Endothelial cell of umbilical vein (primary cell): ENCODE results near the gene LDAF1. TPM values are rescaled to one million over a fixed set of nuclear protein-coding genes. Genes with fewer than 3 reads are reported as not detected.

Source experiments
- BruUV-seq: library from RNA; stranded (reverse); fragments of 400-500 nt; replicated peaks from 2 replicates; lab custom pipeline; 2021; lab: Mats Ljungman, UMichigan
- CTCF ChIA-PET: fragments of 300-600, 350-600 bp; sonication (Branson Sonifier 250); formaldehyde crosslinking; loops from one replicate; lab custom pipeline; 2021; ENCODE audit warnings: antibody characterized with exemption, inconsistent platforms; lab: Charles Lee
- POLR2A ChIA-PET: fragments of 300-600, 350-600 bp; sonication (Branson Sonifier 250); formaldehyde crosslinking; loops from one replicate; lab custom pipeline; 2021; ENCODE audit warnings: antibody characterized with exemption, inconsistent platforms; lab: Charles Lee
- DNase-seq: peaks from one replicate; pipeline ENCODE4 v3.0.0-alpha.2; 2011; ENCODE audit warnings: low read depth, low spot score
- FAIRE-seq: peaks from 2 replicates; lab custom pipeline; 2011; peaks lifted over from hg19 to GRCh38; lab: Jason Lieb, UNC
- H2AFZ ChIP-seq: 2 replicates; pipeline ENCODE4 v1.6.0; 2012; ENCODE audit warnings: low read depth, low read length, control low read depth, inconsistent platforms
- H3K27ac ChIP-seq: 2 replicates; pipeline ENCODE4 v1.5.1; 2011; ENCODE audit warnings: low read depth, mild to moderate bottlenecking, control low read depth, low read length, moderate library complexity; ENCODE audit not compliant: insufficient read depth
- H3K27me3 ChIP-seq, 2 experiments: 2 replicates each; pipeline versions ENCODE4 v1.6.0 to v1.6.1; 2011; ENCODE audit warnings: low read length in 2 of 2, mixed read lengths in 1 of 2; ENCODE audit not compliant: control insufficient read depth in 2 of 2, insufficient read depth in 2 of 2
- H3K36me3 ChIP-seq, 2 experiments: 2 replicates in 1 of 2; 3 replicates in 1 of 2; pipeline ENCODE4 v1.5.1; 2011; ENCODE audit warnings: low read length in 2 of 2, mild to moderate bottlenecking in 1 of 2, moderate library complexity in 1 of 2; ENCODE audit not compliant: control insufficient read depth in 2 of 2, insufficient read depth in 2 of 2; ENCODE audit errors: extremely low read depth in 1 of 2
- H3K4me1 ChIP-seq: 3 replicates; pipeline ENCODE4 v1.5.1; 2011; ENCODE audit warnings: mild to moderate bottlenecking, low read length; ENCODE audit not compliant: control insufficient read depth, insufficient read depth; ENCODE audit errors: extremely low read depth
- H3K4me2 ChIP-seq: 2 replicates; pipeline ENCODE4 v1.6.1; 2011; ENCODE audit warnings: low read length, control low read depth, mixed read lengths; ENCODE audit not compliant: insufficient read depth
- H3K4me3 ChIP-seq, 3 experiments: fragments of 200-600 bp in 1 of 3; sonication (generic), shearing (Covaris generic) in 1 of 3; replicated peaks in 1 of 3; 2 replicates each; pipeline ENCODE4 v1.5.1; 2011 to 2016; ENCODE audit warnings: control low read depth in 3 of 3, low read length in 3 of 3, mild to moderate bottlenecking in 2 of 3, inconsistent platforms in 1 of 3, low read depth in 1 of 3, moderate library complexity in 1 of 3; ENCODE audit not compliant: insufficient read depth in 1 of 3
- H3K79me2 ChIP-seq: 2 replicates; pipeline ENCODE4 v1.6.0; 2012; ENCODE audit warnings: low read length, inconsistent platforms; ENCODE audit not compliant: control insufficient read depth, insufficient read depth
- H3K9ac ChIP-seq: replicated peaks from 2 replicates; pipeline ENCODE3; 2011; ENCODE audit warnings: low read length, control low read depth; ENCODE audit not compliant: insufficient read depth; ENCODE audit errors: extremely low read depth
- H3K9me1 ChIP-seq: replicated peaks from 3 replicates; pipeline ENCODE4 v1.6.0; 2011; ENCODE audit warnings: mild to moderate bottlenecking, low read length; ENCODE audit not compliant: control insufficient read depth, insufficient read depth; ENCODE audit errors: extremely low read depth
- H3K9me3 ChIP-seq: replicated peaks from 2 replicates; pipeline ENCODE4 v1.5.1; 2012; ENCODE audit warnings: low read length, inconsistent platforms; ENCODE audit not compliant: control insufficient read depth, insufficient read depth
- H4K20me1 ChIP-seq: replicated peaks from 2 replicates; pipeline ENCODE3; 2011; ENCODE audit warnings: mild to moderate bottlenecking, low read length; ENCODE audit not compliant: control insufficient read depth, insufficient read depth; ENCODE audit errors: extremely low read depth
- EZH2 ChIP-seq: IDR thresholded peaks from 2 replicates; pipeline ENCODE4 v1.6.1; 2012; ENCODE audit warnings: borderline replicate concordance, low read depth, mild to moderate bottlenecking, moderate library complexity, low read length, inconsistent platforms; ENCODE audit not compliant: severe bottlenecking
- FOS ChIP-seq: IDR thresholded peaks from 2 replicates; pipeline ENCODE4 v1.6.1; 2011; ENCODE audit warnings: mild to moderate bottlenecking, low read length, moderate library complexity, borderline replicate concordance; ENCODE audit not compliant: insufficient read depth
- GATA2 ChIP-seq: IDR thresholded peaks from 2 replicates; pipeline ENCODE4 v1.7.0; 2011; ENCODE audit warnings: low read depth, mild to moderate bottlenecking, moderate library complexity, mixed read lengths, low read length; ENCODE audit not compliant: insufficient read length, insufficient read depth
- JUN ChIP-seq: IDR thresholded peaks from 2 replicates; pipeline ENCODE4 v1.6.1; 2011; ENCODE audit warnings: borderline replicate concordance, low read depth; ENCODE audit not compliant: insufficient read length, insufficient read depth
- MYC ChIP-seq: IDR thresholded peaks from one replicate; pipeline ENCODE4 v1.6.1; 2011; ENCODE audit warnings: mild to moderate bottlenecking, low read depth, low read length
- POLR2A ChIP-seq: IDR thresholded peaks from 2 replicates; pipeline ENCODE4 v1.6.1; 2012; ENCODE audit warnings: low read depth, mild to moderate bottlenecking, control low read depth, low read length
- POLR2AphosphoS5 ChIP-seq: IDR thresholded peaks from 2 replicates; pipeline ENCODE4 v1.6.1; 2012; ENCODE audit warnings: low read depth, mild to moderate bottlenecking, control low read depth, low read length, moderate library complexity; ENCODE audit not compliant: insufficient read depth
- dilution Hi-C: fragments of 300-500 bp; cut with MboI; formaldehyde crosslinking; loops from one replicate; pipeline ENCODE4 v1.15.0; 2019; ENCODE audit warnings: low sequenced_read_pairs; ENCODE audit not compliant: extremely low pct_ligation_motif_present
- intact Hi-C: fragments of 100-400 bp; cut with micrococcal nuclease; formaldehyde crosslinking; loops from one replicate; pipeline ENCODE4 v1.10.0; 2022
- polyA plus RNA-seq, 4 experiments: library from polyadenylated mRNA; depleted of rRNA in 3 of 4; stranded (reverse) in 3 of 4; unstranded in 1 of 4; fragments of >200 nt; gene quantifications; 2 replicates each; pipeline versions ENCODE4 v1.2.1 to v1.2.3, GENCODE V29; 2011 to 2012; ENCODE audit warnings: missing spikeins in 1 of 4
- total RNA-seq: library from RNA; stranded (reverse); gene quantifications from 2 replicates; pipeline ENCODE4 v1.2.3, GENCODE V29; 2021
- TF ChIP-seq, protein P1 (sequence below), 2 donors: IDR thresholded peaks; 1 replicate in 1 of 2; 2 replicates in 1 of 2; pipeline ENCODE4 v1.5.1; 2011; ENCODE audit warnings: low read length in 2 of 2, mild to moderate bottlenecking in 2 of 2, moderate library complexity in 2 of 2, control low read depth in 1 of 2, inconsistent platforms in 1 of 2, low read depth in 1 of 2; ENCODE audit not compliant: insufficient read depth in 1 of 2; ENCODE audit errors: extremely low read depth in 1 of 2
- TF ChIP-seq, protein P2 (sequence below): IDR thresholded peaks from 2 replicates; pipeline ENCODE4 v1.6.1; 2011; ENCODE audit not compliant: insufficient read depth, insufficient read length

Gene LDAF1
- total and polyA plus RNA-seq, 2 donors (not counting 3 experiments of a cell fraction or from before 2014, with no cell fraction given), result 20.4 to 37.5 TPM

DNA sequence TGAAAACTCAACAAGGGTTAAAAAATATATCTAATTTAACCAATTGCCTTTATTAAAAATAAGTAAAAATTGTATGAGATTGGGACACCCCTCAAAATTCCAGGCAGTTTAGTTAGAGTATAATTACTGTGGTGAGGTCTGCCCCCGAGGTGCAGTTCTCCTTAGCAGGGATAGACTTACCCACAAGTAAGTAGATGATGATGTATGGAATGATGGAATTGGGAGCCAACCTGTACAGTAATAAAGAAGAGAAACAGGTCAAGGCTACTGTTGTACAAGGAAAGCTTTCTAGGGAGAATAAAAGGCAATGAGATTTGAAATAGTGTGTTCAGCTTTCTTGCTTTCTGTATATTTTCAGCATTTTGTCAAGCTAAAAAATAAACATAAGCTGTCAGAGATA, 1.8 kb downstream of the LDAF1 start:
- POLR2A ChIA-PET, result no interaction called here
- H3K36me3 ChIP-seq, result peaks cover 2 to 9% of the 10 kb centered on the region in 2 experiments
- H3K4me2 ChIP-seq, result no peak overlapping the region
- no peaks in the 10 kb centered on the region for H3K27me3 ChIP-seq
- TF ChIP-seq, protein P1, sequence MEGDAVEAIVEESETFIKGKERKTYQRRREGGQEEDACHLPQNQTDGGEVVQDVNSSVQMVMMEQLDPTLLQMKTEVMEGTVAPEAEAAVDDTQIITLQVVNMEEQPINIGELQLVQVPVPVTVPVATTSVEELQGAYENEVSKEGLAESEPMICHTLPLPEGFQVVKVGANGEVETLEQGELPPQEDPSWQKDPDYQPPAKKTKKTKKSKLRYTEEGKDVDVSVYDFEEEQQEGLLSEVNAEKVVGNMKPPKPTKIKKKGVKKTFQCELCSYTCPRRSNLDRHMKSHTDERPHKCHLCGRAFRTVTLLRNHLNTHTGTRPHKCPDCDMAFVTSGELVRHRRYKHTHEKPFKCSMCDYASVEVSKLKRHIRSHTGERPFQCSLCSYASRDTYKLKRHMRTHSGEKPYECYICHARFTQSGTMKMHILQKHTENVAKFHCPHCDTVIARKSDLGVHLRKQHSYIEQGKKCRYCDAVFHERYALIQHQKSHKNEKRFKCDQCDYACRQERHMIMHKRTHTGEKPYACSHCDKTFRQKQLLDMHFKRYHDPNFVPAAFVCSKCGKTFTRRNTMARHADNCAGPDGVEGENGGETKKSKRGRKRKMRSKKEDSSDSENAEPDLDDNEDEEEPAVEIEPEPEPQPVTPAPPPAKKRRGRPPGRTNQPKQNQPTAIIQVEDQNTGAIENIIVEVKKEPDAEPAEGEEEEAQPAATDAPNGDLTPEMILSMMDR (IDR thresholded peaks at IDR 0.05; ENCODE audit: extremely low read depth in 1 of 2, insufficient read depth in 1 of 2, low read depth in 1 of 2, low read length in 2 of 2), result no peak
- TF ChIP-seq MYC (no peak), GATA2 (no peak), FOS (no peak), POLR2AphosphoS5 (no peak), POLR2A (no peak), JUN (no peak), EZH2 (no peak)
- TF ChIP-seq, protein P2, sequence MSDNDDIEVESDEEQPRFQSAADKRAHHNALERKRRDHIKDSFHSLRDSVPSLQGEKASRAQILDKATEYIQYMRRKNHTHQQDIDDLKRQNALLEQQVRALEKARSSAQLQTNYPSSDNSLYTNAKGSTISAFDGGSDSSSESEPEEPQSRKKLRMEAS, result no peak
- no peak for FAIRE-seq
- no peak overlapping the region for H3K27ac ChIP-seq
- intact Hi-C loops (no loop called here), dilution Hi-C loops (no loop called here)
- H2AFZ ChIP-seq, result no peak overlapping the region
- no peaks in the 10 kb centered on the region for H3K9me3 ChIP-seq
- BruUV-seq, result no TSS peak
- no peaks in the 10 kb centered on the region for H4K20me1 ChIP-seq
- no peaks in the 10 kb centered on the region for H3K79me2 ChIP-seq
- no peaks in the 10 kb centered on the region for H3K9me1 ChIP-seq
- H3K4me3 ChIP-seq, result no peak overlapping the region
- no peak overlapping the region for H3K9ac ChIP-seq
- CTCF ChIA-PET, result interaction anchor here (1.2 to 1.4 kb wide), 2 partner anchors 19 to 140 kb away, joined by 3 to 8 read pairs; no protein-coding TSS in a partner anchor
- DNase-seq, result no peak
- H3K4me1 ChIP-seq, result peaks cover 13% of the 10 kb centered on the region
